ENCODE measurements around the gene TNIP1. TPM values are rescaled to one million over a fixed set of nuclear protein-coding genes. Genes with fewer than 3 reads are reported as not detected.

Gene TNIP1
- total RNA-seq, 1 experiment from 2014 or later = 65.7 TPM

DNA sequence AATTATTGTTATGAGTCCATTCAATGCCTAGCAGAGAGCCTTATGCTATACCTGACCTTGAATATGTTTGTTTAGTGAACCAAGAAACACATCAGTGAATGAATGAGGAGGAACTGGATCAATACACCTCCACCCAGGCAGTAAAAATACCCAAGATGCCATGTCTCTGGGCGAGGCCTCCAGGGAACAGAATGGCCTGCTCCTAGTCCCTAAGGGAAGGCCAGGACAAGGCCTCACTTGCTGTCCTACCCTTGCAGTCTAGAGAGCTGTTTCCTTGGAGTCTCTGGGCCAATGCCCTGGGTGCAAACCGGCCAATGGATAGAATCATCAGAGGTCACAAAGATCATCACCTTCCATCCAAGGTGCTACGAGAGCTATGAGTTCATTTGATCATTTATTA lies 26.1 kb downstream of the TNIP1 start:
- Mint-ChIP-seq H3K4me1 (ENCODE audit: low read depth, unreplicated experiment) (peaks cover 10% of the 10 kb centered on the region), H3K27me3 (ENCODE audit: insufficient read depth, unreplicated experiment) (no peaks in the 10 kb centered on the region), H3K36me3 (ENCODE audit: insufficient read depth, unreplicated experiment) (peaks cover 39% of the 10 kb centered on the region), H3K27ac (ENCODE audit: unreplicated experiment) (peak overlapping the region; percentile 48), H3K4me3 (ENCODE audit: unreplicated experiment) (no peak overlapping the region), H3K9me3 (ENCODE audit: unreplicated experiment) (no peaks in the 10 kb centered on the region)
- no TSS peak for BruUV-seq (replicated peaks)
- POLR2A ChIA-PET = no interaction called here
- intact Hi-C loops (cut with micrococcal nuclease; ENCODE audit: unreplicated experiment) = no loop called here
- peak in 1 of 2 experiments; percentile 55 for DNase-seq
- Histone ChIP-seq H3K9me3 (no peaks in the 10 kb centered on the region), H3K4me1 (peaks cover 6% of the 10 kb centered on the region; the same call in 1 of the 2 replicates), H3K27me3 (replicated peaks; ENCODE audit: control insufficient read depth, insufficient read depth, low read length) (no peaks in the 10 kb centered on the region), H3K4me3 (ENCODE audit: low read depth, low read length) (no peak overlapping the region), H3K36me3 (ENCODE audit: control insufficient read depth, insufficient read depth, low read length) (peaks cover 2% of the 10 kb centered on the region; the same call in 1 of the 2 replicates)
- CTCF ChIA-PET = interaction anchor here (1.4 kb wide), 1 partner anchor 60 kb away, joined by 3 read pairs; no protein-coding TSS in a partner anchor
- TF ChIP-seq, protein P1, sequence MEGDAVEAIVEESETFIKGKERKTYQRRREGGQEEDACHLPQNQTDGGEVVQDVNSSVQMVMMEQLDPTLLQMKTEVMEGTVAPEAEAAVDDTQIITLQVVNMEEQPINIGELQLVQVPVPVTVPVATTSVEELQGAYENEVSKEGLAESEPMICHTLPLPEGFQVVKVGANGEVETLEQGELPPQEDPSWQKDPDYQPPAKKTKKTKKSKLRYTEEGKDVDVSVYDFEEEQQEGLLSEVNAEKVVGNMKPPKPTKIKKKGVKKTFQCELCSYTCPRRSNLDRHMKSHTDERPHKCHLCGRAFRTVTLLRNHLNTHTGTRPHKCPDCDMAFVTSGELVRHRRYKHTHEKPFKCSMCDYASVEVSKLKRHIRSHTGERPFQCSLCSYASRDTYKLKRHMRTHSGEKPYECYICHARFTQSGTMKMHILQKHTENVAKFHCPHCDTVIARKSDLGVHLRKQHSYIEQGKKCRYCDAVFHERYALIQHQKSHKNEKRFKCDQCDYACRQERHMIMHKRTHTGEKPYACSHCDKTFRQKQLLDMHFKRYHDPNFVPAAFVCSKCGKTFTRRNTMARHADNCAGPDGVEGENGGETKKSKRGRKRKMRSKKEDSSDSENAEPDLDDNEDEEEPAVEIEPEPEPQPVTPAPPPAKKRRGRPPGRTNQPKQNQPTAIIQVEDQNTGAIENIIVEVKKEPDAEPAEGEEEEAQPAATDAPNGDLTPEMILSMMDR (IDR thresholded peaks at IDR 0.05; ENCODE audit: insufficient read depth in 1 of 2, low read depth in 1 of 2, low read length in 1 of 2, severe bottlenecking in 1 of 2, unreplicated experiment in 1 of 2) = no peak

DNA sequence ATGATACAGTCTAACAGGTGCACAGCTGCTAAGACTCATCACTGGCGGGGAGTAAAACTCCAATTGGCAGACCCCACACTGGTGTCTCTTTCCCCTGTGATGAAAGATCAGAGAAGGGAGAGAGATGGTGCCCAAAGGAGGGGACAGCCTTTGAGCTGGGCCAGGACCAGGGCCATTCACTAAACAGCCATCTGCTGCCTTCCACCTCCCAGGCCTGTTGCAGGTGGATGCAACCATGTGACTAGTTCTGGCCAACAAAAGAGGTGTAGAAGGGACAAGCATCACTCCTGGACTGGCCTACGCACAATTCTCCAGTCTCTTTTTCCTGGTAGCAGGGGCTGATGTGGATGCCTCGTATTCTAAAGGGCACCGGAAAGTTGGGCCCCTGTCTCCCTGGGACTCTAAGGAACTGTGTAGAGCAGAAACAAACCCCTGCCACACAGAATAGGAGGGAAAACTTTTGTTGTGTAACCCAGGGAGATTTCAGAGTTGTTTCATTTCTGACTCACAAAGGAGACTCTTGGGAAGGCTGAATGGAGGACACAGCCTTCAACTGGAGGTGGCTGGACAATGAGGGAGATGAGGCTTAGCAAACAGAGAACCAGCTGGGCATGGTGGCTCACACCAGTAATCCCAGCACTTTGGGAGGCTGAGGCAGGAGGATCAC lies 26.9 kb downstream of the TNIP1 start:
- TF ChIP-seq, protein P1 (IDR thresholded peaks at IDR 0.05; ENCODE audit: insufficient read depth in 1 of 2, low read depth in 1 of 2, low read length in 1 of 2, severe bottlenecking in 1 of 2, unreplicated experiment in 1 of 2) = no peak
- Histone ChIP-seq H3K4me3 (ENCODE audit: low read depth, low read length) (no peak overlapping the region), H3K9me3 (no peaks in the 10 kb centered on the region), H3K4me1 (peaks cover 6% of the 10 kb centered on the region; the same call in 1 of the 2 replicates), H3K27me3 (replicated peaks; ENCODE audit: control insufficient read depth, insufficient read depth, low read length) (no peaks in the 10 kb centered on the region), H3K36me3 (ENCODE audit: control insufficient read depth, insufficient read depth, low read length) (peaks cover 4% of the 10 kb centered on the region)
- Mint-ChIP-seq H3K4me3 (ENCODE audit: unreplicated experiment) (no peak overlapping the region), H3K9me3 (ENCODE audit: unreplicated experiment) (no peaks in the 10 kb centered on the region), H3K27me3 (ENCODE audit: insufficient read depth, unreplicated experiment) (no peaks in the 10 kb centered on the region), H3K36me3 (ENCODE audit: insufficient read depth, unreplicated experiment) (peaks cover 44% of the 10 kb centered on the region), H3K4me1 (ENCODE audit: low read depth, unreplicated experiment) (peaks cover 10% of the 10 kb centered on the region), H3K27ac (ENCODE audit: unreplicated experiment) (peak overlapping the region; percentile 11)
- POLR2A ChIA-PET = no interaction called here
- no TSS peak for BruUV-seq (replicated peaks)
- intact Hi-C loops (cut with micrococcal nuclease; ENCODE audit: unreplicated experiment) = no loop called here
- CTCF ChIA-PET = interaction anchor here (0.7 to 1.4 kb wide), 2 partner anchors 52 to 61 kb away, joined by 3 read pairs; no protein-coding TSS in a partner anchor
- no peak for DNase-seq

DNA sequence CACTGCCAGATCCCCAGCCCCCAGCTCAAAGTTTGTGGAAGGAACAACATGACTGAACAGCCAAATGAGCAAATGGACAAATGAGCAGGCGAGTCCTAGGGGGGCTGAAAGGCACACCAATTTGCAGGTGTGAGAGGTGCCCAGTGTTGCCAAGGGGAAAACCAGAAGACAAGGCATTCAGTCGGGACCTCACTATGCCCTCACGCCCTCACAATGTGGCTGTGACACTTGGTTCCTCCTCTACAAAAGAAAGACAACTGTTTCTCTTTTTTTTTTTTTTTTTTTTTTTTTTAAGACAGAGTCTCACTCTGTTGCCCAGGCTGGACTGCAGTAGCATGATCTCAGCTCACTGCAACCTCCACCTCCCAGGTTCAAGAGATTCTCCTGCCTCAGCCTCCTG lies 28.0 kb downstream of the TNIP1 start:
- H3K27ac Mint-ChIP-seq (ENCODE audit: unreplicated experiment) = no peak overlapping the region
- Histone ChIP-seq H3K36me3 (ENCODE audit: control insufficient read depth, insufficient read depth, low read length) (peaks cover 9% of the 10 kb centered on the region), H3K4me1 (peaks cover 6% of the 10 kb centered on the region; the same call in 1 of the 2 replicates), H3K4me3 (ENCODE audit: low read depth, low read length) (no peak overlapping the region), H3K27me3 (replicated peaks; ENCODE audit: control insufficient read depth, insufficient read depth, low read length) (no peaks in the 10 kb centered on the region), H3K9me3 (no peaks in the 10 kb centered on the region)
- no peaks in the 10 kb centered on the region for H3K27me3 Mint-ChIP-seq (ENCODE audit: insufficient read depth, unreplicated experiment)
- no TSS peak for BruUV-seq (replicated peaks)
- H3K4me1 Mint-ChIP-seq (ENCODE audit: low read depth, unreplicated experiment) = peaks cover 10% of the 10 kb centered on the region
- DNase-seq = no peak
- POLR2A ChIA-PET = interaction anchor here (0.6 kb wide), 1 partner anchor 10 kb away, joined by 3 read pairs; no protein-coding TSS in a partner anchor
- H3K36me3 Mint-ChIP-seq (ENCODE audit: insufficient read depth, unreplicated experiment) = peaks cover 44% of the 10 kb centered on the region
- intact Hi-C loops (cut with micrococcal nuclease; ENCODE audit: unreplicated experiment) = no loop called here
- H3K9me3 Mint-ChIP-seq (ENCODE audit: unreplicated experiment) = no peaks in the 10 kb centered on the region
- CTCF ChIA-PET = interaction anchor here (0.7 to 2.0 kb wide), 4 partner anchors 51 to 241 kb away, joined by 9 to 51 read pairs (median 13); no protein-coding TSS in a partner anchor
- no peak overlapping the region for H3K4me3 Mint-ChIP-seq (ENCODE audit: unreplicated experiment)
- TF ChIP-seq, protein P1 (IDR thresholded peaks at IDR 0.05; ENCODE audit: insufficient read depth in 1 of 2, low read depth in 1 of 2, low read length in 1 of 2, severe bottlenecking in 1 of 2, unreplicated experiment in 1 of 2) = no peak

All from Caco-2 (cell line).